Breast epithelium (tissue), 4 donors: ENCODE measurements around the gene ACO2. TPM values are rescaled to one million over a fixed set of nuclear protein-coding genes. Genes with fewer than 3 reads are reported as not detected.
"Not testable (repeated sequence)": the region's sequence is repeated elsewhere in the genome, so short reads cannot be mapped to it uniquely, and the experiment has no call there.

ENCODE experiments used
- DNase-seq, 2 donors: peaks; one replicate each; pipeline ENCODE4 v3.0.0-alpha.2; 2019; ENCODE audit warnings: low spot score in 2 of 2
- H3K27ac ChIP-seq, 2 donors: fragments of 200-600 bp; sonication (generic) in 1 of 2; one replicate each; pipeline ENCODE4 v1.5.1; 2016 to 2019; ENCODE audit warnings: mild to moderate bottlenecking in 1 of 2
- H3K27me3 ChIP-seq, 2 donors: fragments of 200-600 bp; sonication (generic) in 1 of 2; one replicate each; pipeline versions ENCODE4 v1.5.1 to v1.6.0; 2017 to 2019; ENCODE audit warnings: control low read depth in 1 of 2, mild to moderate bottlenecking in 1 of 2
- H3K36me3 ChIP-seq: fragments of 200-600 bp; one replicate; pipeline ENCODE4 v1.5.1; 2019
- H3K4me1 ChIP-seq, 2 donors: fragments of 200-600 bp; sonication (generic); one replicate each; pipeline ENCODE4 v1.5.1; 2016 to 2019; ENCODE audit warnings: control low read depth in 1 of 2
- H3K4me3 ChIP-seq, 3 donors: fragments of 200-600 bp; sonication (generic); 1 replicate in 2 of 3; 2 replicates in 1 of 3; pipeline ENCODE4 v1.5.1; 2016 to 2019; ENCODE audit warnings: mild to moderate bottlenecking in 3 of 3, moderate library complexity in 2 of 3
- H3K9me3 ChIP-seq, 2 donors: fragments of 200-600 bp; sonication (generic) in 1 of 2; one replicate each; pipeline ENCODE4 v1.5.1; 2016 to 2019; ENCODE audit warnings: control low read depth in 1 of 2
- POLR2A ChIP-seq: fragments of 450-650 bp; IDR thresholded peaks from one replicate; pipeline ENCODE4 v1.6.1; 2016; ENCODE audit warnings: antibody characterized with exemption, mild to moderate bottlenecking, moderate library complexity
- POLR2AphosphoS5 ChIP-seq, 3 donors: sonication (generic); formaldehyde crosslinking; IDR thresholded peaks; one replicate each; pipeline ENCODE4 v1.6.1; 2017; ENCODE audit warnings: antibody characterized with exemption in 3 of 3
- intact Hi-C: fragments of 100-400 bp; cut with DNase I; formaldehyde crosslinking; loops from one replicate; pipeline ENCODE4 v1.15.1; 2023; ENCODE audit warnings: low total_unique reads
- total RNA-seq, 3 donors: library from RNA; depleted of rRNA; stranded (reverse); fragments of >200 nt; gene quantifications; one replicate each; pipeline ENCODE4 v1.1.0, GENCODE V29; 2016
- TF ChIP-seq, protein P1 (sequence below), 3 donors: fragments of 450-650 bp; IDR thresholded peaks; one replicate each; pipeline ENCODE4 v1.5.1; 2016 to 2017; ENCODE audit warnings: antibody characterized with exemption in 3 of 3, mild to moderate bottlenecking in 3 of 3, moderate library complexity in 3 of 3

Gene ACO2
- total RNA-seq, 3 donors from 2014 or later: 58.1 to 92.2 (median 65.2) TPM

DNA sequence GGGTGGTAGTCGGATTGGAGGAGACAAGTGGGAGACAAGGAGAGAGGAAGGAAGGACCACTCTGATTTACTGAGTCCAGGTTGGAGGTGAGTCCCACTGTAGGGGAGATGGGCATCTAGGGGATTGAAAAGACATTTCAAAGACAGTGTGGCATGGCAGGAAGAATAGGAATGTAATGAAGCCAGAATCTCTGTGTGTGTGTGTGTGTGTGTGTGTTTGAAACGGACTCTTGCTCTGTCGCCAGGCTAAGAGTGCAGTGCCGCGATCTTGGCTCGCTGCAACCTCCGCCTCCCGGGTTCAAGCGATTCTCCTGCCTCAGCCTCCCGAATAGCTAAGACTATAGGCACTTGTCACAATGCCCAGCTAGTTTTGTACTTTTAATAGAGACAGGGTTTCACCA is 87.6 kb downstream of the ACO2 start:
- no peak for TF ChIP-seq POLR2AphosphoS5 (IDR thresholded peaks at IDR 0.05)
- TF ChIP-seq POLR2A: no peak
- TF ChIP-seq, protein P1, sequence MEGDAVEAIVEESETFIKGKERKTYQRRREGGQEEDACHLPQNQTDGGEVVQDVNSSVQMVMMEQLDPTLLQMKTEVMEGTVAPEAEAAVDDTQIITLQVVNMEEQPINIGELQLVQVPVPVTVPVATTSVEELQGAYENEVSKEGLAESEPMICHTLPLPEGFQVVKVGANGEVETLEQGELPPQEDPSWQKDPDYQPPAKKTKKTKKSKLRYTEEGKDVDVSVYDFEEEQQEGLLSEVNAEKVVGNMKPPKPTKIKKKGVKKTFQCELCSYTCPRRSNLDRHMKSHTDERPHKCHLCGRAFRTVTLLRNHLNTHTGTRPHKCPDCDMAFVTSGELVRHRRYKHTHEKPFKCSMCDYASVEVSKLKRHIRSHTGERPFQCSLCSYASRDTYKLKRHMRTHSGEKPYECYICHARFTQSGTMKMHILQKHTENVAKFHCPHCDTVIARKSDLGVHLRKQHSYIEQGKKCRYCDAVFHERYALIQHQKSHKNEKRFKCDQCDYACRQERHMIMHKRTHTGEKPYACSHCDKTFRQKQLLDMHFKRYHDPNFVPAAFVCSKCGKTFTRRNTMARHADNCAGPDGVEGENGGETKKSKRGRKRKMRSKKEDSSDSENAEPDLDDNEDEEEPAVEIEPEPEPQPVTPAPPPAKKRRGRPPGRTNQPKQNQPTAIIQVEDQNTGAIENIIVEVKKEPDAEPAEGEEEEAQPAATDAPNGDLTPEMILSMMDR (IDR thresholded peaks at IDR 0.05): no peak
- H3K4me3 ChIP-seq: no peak overlapping the region
- H3K36me3 ChIP-seq: no peaks in the 10 kb centered on the region
- H3K9me3 ChIP-seq: no peaks in the 10 kb centered on the region
- no peak overlapping the region for H3K27ac ChIP-seq
- H3K4me1 ChIP-seq: no peaks in the 10 kb centered on the region
- no peaks in the 10 kb centered on the region for H3K27me3 ChIP-seq
- DNase-seq: no peak
- intact Hi-C loops: no loop called here

DNA sequence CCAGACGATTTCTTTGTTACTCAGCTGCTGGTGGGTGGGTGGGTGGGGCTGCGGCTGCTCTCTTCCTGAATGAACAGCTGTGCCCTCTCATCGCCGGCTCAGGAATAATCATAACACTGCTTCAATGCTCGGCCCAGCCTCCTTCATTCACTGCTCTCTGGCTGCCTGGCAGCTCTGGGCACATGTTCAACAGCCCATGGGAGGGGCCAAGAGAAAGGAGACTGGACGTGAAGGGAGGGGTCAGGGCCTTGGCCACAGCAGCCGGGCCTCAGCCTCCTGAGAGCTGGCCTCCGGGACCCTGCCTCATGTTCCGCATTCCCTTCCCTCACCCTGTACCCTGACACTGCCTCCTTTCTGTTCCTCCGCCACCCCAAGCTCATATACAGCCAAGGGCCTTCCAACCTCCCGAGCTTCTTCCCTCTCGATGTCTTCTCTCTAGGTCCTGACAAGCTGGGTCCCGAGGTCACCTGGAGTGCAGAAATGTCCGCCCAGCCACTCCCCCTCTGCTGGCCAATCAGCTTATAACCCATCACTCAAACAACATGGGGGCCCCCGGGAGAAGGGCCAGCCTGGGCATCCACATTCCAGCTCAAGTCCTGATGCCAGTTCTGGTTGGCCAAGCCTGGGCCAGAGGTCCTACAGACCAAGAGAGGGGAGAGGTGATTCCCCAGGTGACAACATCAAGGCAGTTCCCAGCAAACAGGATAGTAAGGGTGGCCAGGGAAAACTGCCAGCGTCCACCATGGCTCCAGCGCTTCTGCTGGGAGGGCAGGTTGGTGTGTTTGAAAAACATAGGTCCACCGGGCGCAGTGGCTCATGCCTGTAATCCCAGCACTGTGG is 88.7 kb downstream of the ACO2 start:
- peak overlapping the region in 1 of 3 donors; percentile 10 for H3K4me3 ChIP-seq
- intact Hi-C loops: no loop called here
- TF ChIP-seq POLR2AphosphoS5 (IDR thresholded peaks at IDR 0.05): no peak
- TF ChIP-seq, protein P1 (IDR thresholded peaks at IDR 0.05): no peak
- TF ChIP-seq POLR2A: no peak
- no peaks in the 10 kb centered on the region for H3K36me3 ChIP-seq
- no peaks in the 10 kb centered on the region for H3K27me3 ChIP-seq
- H3K27ac ChIP-seq: peak overlapping the region in 1 of 2 donors; percentile 25
- H3K9me3 ChIP-seq: no peaks in the 10 kb centered on the region
- DNase-seq: no peak
- H3K4me1 ChIP-seq: no peaks in the 10 kb centered on the region

DNA sequence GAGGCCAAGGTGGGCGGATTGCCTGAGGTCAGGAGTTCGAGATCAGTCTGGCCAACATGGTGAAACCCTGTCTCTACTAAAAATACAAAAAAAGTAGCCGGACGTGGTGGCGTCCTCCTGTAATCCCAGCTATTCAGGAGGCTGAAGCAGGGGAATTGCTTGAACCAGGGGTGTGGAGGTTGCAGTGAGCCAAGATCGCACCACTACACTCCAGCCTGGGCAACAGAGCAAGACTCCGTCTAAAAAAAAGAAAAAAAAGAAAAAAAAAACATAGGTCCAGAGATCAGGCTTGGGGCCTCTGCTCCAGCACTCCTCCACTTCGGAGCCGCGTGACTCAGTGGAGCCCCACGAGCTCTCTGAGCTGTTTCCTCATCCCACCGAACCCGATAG is 89.3 kb downstream of the ACO2 start:
- H3K36me3 ChIP-seq, intact Hi-C loops, H3K9me3 ChIP-seq, H3K27ac ChIP-seq, H3K27me3 ChIP-seq, DNase-seq, H3K4me3 ChIP-seq, H3K4me1 ChIP-seq: not testable (repeated sequence)

DNA sequence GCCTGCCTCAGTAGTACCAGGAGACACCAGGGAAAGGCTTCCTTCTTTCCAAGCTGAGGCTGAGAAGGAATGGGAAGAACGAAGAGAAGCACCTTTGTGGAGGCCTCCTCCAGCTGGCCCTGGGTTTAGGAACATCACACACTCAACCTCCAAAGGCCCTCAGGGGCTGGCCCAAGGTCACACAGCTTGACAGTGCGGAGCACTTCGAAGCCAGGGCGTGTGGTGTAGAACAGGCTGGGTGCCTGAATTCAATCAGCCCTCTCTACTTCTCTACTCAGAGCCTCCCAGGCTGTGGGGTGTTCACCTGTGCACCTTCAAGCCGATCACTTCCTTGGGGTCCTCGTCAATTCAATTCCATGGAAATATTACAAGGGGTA is 91.2 kb downstream of the ACO2 start:
- H3K27ac ChIP-seq: peak overlapping the region in 1 of 2 donors; percentile 52
- no peak for DNase-seq
- TF ChIP-seq POLR2AphosphoS5 (IDR thresholded peaks at IDR 0.05): no peak
- TF ChIP-seq, protein P1 (IDR thresholded peaks at IDR 0.05): no peak
- TF ChIP-seq POLR2A: no peak
- intact Hi-C loops: no loop called here
- peak overlapping the region in 1 of 3 donors; percentile 57 for H3K4me3 ChIP-seq
- H3K27me3 ChIP-seq: no peaks in the 10 kb centered on the region
- H3K36me3 ChIP-seq: no peaks in the 10 kb centered on the region
- H3K4me1 ChIP-seq: no peaks in the 10 kb centered on the region
- H3K9me3 ChIP-seq: no peaks in the 10 kb centered on the region

DNA sequence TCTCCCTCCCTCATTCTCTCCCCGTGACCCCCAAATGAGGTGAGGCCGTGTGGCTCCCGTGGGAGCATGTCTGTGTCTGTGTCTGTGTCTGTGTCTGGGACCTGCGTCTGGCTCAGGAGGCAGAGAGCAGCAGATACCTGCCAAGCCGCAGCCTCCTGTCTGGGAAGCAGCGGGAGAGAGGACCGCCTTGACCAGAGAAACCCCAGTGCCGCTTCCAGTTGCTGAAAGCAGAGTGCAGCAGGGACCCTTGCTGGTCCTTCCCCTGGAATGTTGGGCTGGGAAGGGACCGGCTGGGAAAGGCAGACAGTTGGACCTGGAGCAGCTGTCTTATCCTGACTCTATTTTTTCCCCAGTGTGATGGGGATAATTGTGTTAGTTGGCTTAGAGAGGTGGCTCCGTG is 92.4 kb downstream of the ACO2 start:
- DNase-seq: no peak
- Histone ChIP-seq H3K36me3 (no peaks in the 10 kb centered on the region), H3K4me3 (peak overlapping the region in 2 of 3 donors; percentile 38 to 57), H3K9me3 (no peaks in the 10 kb centered on the region), H3K4me1 (no peaks in the 10 kb centered on the region), H3K27ac (peak overlapping the region; percentile 52 to 58), H3K27me3 (no peaks in the 10 kb centered on the region)
- intact Hi-C loops: no loop called here
- TF ChIP-seq POLR2A: no peak
- TF ChIP-seq POLR2AphosphoS5 (IDR thresholded peaks at IDR 0.05): no peak
- TF ChIP-seq, protein P1 (IDR thresholded peaks at IDR 0.05): no peak
